ENCODE measurements around the gene NSUN6.
"Not testable (repeated sequence)": the region's sequence is repeated elsewhere in the genome, so short reads cannot be mapped to it uniquely, and the experiment has no call there.

NSUN6 gene

DNA sequence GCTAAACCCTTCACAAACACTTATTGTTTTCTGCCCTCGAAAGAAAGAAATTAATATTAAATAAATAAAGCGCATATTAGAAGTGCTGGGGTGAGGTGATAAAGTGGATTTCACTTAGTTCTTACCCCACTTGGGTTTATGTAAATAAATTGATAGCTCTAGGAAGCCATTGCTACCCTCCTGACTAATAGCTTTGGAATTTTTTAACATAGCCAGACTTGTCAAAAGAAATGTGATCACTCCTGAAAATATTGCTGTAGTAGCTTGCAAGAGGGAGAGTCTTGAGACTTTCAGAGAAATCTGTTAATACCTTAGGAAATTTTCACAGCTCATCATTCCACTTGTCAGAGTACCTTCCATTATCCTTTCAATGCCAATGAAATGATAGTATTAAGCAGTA lies 15.4 kb upstream of the NSUN6 start:
- Mint-ChIP-seq H3K27me3 (no peaks in the 10 kb centered on the region), H3K9me3 (no peaks in the 10 kb centered on the region), H3K27ac (no peak overlapping the region), H3K4me3 (no peak overlapping the region), H3K4me1 (peaks cover 34% of the 10 kb centered on the region)
- DNase-seq (no peak), ATAC-seq (no peak)

DNA sequence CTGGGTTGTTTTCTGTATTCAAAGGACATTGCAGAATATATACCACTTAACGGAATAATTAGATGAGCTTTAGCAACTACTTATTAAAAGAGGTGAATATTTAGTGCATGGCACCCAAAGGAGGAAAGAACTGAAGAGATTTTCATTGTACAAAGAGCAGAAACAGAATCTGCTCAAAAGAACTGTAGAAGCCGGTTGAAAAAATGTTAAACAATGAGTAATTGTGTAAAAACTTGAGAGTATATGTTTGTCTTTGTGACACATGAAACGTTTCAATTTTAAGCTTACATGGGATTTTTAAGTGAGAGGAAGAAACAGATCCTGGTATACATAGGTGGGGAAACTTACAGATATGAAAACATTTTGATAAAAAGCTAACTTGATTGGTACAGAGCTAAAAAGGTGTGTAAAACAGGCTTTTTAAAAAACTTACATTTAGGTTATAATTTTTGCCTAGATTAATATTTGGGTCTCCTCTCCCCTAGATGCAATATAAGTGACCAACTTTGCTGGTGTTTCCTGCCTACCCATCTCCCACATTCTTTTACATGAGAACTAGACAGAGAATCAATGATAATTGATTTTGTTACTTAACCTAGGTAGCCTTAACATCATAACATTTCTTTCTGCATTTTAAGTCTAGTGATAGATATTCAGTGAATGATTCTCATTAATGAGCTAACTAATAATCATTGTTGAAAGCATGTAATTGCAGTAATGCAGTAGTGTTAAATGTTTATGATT lies 14.6 kb upstream of the NSUN6 start:
- no peak for ATAC-seq
- no peak overlapping the region for H3K4me3 Mint-ChIP-seq
- peak overlapping the region in 1 of 2 donors; percentile 46 for H3K27ac Mint-ChIP-seq
- peaks cover 42% of the 10 kb centered on the region for H3K4me1 Mint-ChIP-seq
- no peaks in the 10 kb centered on the region for H3K9me3 Mint-ChIP-seq
- H3K27me3 Mint-ChIP-seq = no peaks in the 10 kb centered on the region
- no peak for DNase-seq

DNA sequence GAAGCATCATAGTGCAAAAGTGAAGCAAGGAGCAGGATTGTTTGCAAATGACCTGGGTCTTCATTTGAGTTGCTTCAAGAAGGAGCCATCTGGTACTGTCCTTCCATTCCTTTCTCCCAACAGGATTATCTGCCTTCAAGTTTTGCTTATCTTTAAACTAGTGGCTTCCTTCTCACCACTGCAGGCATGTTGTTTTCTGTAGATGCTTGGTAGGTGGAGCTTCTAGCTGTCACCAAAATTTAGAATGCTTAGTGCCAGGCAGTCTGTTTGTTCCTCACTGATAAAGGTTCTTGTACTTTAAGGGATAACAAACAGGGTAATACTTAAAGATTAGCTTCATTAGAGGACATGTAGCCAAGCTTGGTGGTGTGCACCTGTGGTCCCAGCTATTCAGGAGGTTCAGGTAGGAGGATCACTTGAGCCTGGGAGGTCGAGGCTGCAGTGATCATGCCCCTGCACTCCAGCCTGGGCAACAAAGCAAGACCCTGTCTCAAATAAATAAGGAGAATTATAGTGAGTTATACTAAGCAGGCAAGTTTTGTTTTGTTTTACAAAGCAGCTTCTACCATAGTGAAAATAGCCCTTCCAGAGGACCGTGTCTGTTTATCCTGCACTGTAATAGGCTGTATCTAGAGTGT lies 13.6 kb upstream of the NSUN6 start:
- ATAC-seq (no peak), DNase-seq (no peak)
- Mint-ChIP-seq H3K4me1 (peaks cover 45% of the 10 kb centered on the region), H3K27me3 (no peaks in the 10 kb centered on the region), H3K9me3 (no peaks in the 10 kb centered on the region), H3K4me3 (no peak overlapping the region), H3K27ac (no peak overlapping the region)

DNA sequence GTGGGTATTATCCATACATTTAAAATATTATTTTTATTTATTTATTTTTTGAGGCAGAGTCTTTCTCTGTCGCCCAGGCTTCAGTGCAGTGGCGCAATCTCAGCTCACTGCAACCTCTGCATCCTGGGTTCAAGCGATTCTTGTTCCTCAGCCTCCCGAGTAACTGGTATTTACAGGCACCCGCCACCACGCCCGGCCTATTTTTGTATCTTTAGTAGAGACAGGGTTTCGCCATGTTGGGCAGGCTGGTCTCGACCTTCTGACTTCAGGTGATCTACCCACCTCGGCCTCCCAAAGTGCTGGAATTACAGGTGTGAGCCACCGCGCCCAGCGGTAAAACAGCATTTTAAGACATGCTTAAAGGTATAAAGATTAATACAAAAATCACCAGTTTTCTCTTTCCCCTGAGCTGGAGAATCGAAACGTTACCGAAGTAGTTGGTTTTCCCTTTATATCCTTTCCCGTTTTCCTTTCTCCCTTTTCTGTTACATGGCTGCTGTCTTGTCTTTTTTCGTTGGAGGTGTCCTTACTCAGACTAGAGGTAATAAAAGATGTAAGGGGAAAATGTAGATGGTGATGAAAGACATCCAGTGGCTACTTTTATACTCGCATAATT lies 9.5 kb upstream of the NSUN6 start:
- ATAC-seq (no peak), DNase-seq (no peak)
- H3K4me1 Mint-ChIP-seq = peaks cover 49% of the 10 kb centered on the region
- peak overlapping the region; percentile 88 to 92 for H3K27ac Mint-ChIP-seq
- H3K27me3 Mint-ChIP-seq = no peaks in the 10 kb centered on the region
- peak overlapping the region; percentile 78 to 79 for H3K4me3 Mint-ChIP-seq
- no peaks in the 10 kb centered on the region for H3K9me3 Mint-ChIP-seq

DNA sequence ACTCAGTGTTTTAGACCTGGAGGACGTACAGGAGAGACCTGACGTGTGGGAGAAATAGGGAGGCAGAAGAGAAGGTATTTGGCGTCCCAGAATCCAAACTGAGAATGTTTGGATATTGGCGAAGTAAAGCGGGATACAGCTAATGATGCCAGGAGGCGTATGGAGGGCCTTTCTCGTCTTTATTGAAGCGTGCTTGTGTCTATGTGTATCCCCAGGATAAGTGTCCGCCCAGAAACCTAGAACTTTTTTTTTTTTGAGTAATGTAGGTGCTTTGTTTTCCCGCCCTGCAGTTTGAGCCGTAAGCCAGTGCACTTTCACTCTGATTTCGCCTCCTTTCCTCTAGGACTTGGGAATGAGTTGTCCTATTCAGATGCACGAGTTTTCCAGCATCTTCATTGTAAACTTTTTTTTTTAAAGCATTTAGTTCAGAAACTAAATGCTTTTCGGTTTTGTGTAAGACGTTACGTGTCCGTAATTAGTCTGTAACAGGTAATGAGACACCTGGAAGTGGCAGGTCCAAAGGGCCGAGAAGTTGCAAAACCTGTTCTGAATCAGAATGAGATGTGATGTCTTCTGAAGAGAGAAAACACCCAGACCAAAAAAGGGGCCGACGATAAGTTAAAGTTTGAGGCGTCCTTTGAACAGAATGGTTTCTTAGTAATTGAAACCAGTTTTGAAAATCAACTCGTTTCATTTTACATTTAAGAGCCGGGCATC lies 8.6 kb upstream of the NSUN6 start:
- H3K4me1 Mint-ChIP-seq = peaks cover 40% of the 10 kb centered on the region
- peak; percentile 45 for ATAC-seq
- no peaks in the 10 kb centered on the region for H3K27me3 Mint-ChIP-seq
- H3K4me3 Mint-ChIP-seq = peak overlapping the region; percentile 95
- H3K9me3 Mint-ChIP-seq = no peaks in the 10 kb centered on the region
- DNase-seq = peak; percentile 6 to 21
- H3K27ac Mint-ChIP-seq = peak overlapping the region; percentile 94 to 95

DNA sequence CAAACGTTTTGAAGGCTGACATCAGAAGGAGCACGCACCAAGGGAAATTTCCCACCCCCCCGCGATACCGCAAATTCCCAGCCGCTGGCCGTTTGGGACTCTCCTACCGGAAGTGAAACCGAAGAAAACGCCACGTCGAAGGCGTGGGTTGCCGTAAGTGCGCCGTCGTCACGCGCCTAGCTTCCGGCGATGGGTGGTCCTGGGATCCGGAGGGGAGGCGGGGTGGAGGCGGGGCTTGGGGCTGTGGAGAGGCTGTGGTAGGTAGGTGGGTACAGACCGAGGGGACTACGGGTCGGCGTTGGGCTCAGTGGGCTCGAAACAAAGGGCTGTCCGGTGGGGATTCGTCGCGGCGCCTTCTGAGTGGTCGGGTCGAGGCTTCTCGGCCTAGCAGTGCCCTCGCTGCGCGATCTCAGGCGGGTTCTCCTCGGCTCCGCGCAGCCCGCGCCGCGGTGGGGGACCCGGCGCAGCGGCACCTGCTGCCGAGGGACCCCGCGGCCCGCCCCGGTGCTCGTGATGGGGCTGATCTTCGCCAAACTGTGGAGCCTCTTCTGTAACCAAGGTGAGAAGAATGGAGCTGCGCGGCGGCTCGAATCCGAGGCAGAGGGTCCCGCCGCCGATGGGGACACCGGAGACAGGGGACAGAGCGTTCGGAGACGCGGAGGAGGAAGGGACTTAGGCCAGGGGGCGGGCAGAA lies 7.9 kb upstream of the NSUN6 start, which contains the start of gene ARL5B:
TSS of gene ARL5B (plus strand) at position 307 of the 694 bp plus-strand sequence. CDS start at position 514, 207 bp downstream.
- no peaks in the 10 kb centered on the region for H3K27me3 Mint-ChIP-seq
- peak; percentile 88 to 93 for DNase-seq
- peaks cover 33% of the 10 kb centered on the region for H3K4me1 Mint-ChIP-seq
- ATAC-seq = peak; percentile 98
- no peaks in the 10 kb centered on the region for H3K9me3 Mint-ChIP-seq
- peak within 1 kb of the TSS; percentile 95 for H3K4me3 Mint-ChIP-seq
- H3K27ac Mint-ChIP-seq = peak within 1 kb of the TSS; percentile 97 to 98

DNA sequence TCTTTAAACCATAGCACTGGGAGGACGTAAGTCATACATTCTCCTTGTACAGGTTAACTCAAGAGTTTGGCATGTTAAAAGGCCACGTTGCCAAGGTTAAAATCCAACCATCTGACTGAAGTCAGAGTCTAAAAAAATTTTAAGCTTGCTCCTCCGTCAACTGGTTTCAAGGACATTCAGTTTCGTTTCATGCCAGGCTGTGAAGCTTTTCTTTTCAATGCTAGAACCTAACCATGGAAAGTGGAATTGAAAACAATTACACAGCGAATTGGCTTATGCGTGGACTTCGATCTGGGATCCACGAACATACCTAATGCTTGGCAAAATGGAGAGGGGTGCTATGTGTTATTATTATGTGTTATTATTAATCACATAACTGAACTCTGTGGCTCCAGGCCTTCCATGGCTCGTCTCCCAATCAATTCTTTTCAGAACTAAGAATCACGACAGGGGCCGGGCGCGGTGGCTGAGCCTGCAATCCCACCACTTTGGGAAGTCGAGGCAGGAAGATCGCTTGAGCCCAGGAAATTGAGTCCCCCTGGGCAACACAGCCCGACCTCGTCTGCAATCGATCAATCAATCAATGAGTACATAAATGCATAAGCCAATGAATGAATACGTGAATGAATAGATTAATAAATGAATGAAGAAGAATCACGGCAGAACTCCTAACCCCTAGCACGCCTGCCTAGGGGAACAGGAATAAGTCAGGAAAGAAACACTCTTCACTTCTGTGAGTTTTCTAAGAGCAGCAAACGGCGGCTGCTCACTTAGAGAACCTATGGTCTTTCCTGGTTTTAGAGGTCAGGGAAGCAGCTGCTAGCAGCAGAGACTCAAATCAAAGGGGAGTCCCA lies 7.1 kb upstream of the NSUN6 start:
- Mint-ChIP-seq H3K27me3 (no peaks in the 10 kb centered on the region), H3K9me3 (no peaks in the 10 kb centered on the region), H3K4me1 (peaks cover 27% of the 10 kb centered on the region), H3K4me3 (peak overlapping the region; percentile 95), H3K27ac (peak overlapping the region; percentile 97 to 98)
- peak in 1 of 2 donors; percentile 12 for DNase-seq
- ATAC-seq = no peak

DNA sequence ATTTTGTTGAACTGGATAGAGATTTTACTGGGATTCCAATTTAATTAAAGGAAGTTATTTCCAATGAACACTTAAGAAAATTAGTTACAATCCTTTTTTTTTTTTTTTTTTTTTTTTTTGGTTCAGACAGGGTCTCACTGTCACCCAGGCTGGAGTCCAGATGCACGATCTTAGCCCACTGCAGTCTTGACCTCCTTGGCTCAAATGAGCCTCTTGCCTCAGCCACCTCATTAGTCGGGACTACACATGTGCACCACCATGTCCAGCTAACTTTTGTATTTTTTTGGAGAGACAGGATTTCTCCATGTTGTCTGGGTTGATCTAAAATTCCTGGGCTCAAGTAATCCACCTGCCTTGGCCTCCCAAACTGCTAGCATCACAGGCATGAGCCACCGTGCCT lies 5.3 kb upstream of the NSUN6 start:
- Mint-ChIP-seq H3K4me3 (no peak overlapping the region), H3K9me3 (no peaks in the 10 kb centered on the region), H3K27me3 (no peaks in the 10 kb centered on the region), H3K27ac (no peak overlapping the region), H3K4me1 (peaks cover 25% of the 10 kb centered on the region)
- DNase-seq = no peak
- no peak for ATAC-seq

DNA sequence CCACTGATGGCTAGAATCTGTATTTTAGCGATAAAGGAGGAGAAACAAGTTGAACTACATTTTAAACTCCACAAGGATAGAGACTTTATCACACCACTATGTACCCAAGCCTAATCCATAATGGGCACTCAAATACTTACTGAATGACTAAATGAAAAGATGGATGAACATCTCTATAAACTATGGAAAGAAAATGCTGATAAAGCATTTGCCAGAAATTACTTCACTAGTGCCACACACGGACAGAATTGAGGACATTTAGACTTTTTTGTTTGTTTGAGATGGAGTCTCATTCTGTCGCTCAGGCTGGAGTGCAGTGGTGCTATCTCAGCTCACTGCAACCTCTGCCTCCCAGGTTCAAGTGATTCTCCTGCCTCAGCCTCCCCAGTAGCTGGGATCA lies 1.7 kb upstream of the NSUN6 start:
- Mint-ChIP-seq H3K9me3 (no peaks in the 10 kb centered on the region), H3K4me1 (peaks cover 25% of the 10 kb centered on the region), H3K4me3 (no peak overlapping the region), H3K27me3 (no peaks in the 10 kb centered on the region), H3K27ac (no peak overlapping the region)
- DNase-seq (no peak), ATAC-seq (no peak)

DNA sequence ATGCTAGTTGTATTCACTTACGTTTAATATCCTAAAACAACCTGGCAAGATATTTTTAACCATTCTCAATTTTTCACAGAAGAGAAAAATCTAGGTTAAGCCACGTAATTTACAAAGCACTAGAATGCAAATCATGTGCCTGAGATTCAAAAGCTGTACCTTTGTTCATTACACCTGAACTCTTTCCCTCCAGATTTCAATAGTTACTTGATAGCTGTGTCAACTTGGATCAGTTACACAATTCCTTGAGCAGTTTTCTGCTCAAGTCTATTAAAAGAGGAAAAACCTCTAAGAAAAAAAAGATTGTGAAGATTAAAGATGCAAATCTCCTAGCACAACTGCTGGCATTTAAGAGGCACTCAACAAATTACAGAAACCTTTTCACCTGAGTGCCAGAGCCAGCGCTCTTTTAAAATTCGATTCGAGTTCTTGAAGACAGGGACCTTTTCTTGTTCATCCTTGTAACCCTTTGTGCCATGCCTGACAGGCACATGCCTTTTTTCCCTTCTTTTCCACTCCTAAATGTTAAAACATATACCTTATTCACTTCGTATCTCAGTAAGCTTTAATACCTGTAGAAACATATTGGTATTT lies 886 bp downstream of the NSUN6 start:
- no peak for ATAC-seq
- no peaks in the 10 kb centered on the region for H3K9me3 Mint-ChIP-seq
- H3K4me1 Mint-ChIP-seq = peaks cover 26% of the 10 kb centered on the region
- DNase-seq = no peak
- H3K27ac Mint-ChIP-seq = peak overlapping the region; percentile 95 to 96
- peak overlapping the region; percentile 91 to 92 for H3K4me3 Mint-ChIP-seq
- no peaks in the 10 kb centered on the region for H3K27me3 Mint-ChIP-seq

DNA sequence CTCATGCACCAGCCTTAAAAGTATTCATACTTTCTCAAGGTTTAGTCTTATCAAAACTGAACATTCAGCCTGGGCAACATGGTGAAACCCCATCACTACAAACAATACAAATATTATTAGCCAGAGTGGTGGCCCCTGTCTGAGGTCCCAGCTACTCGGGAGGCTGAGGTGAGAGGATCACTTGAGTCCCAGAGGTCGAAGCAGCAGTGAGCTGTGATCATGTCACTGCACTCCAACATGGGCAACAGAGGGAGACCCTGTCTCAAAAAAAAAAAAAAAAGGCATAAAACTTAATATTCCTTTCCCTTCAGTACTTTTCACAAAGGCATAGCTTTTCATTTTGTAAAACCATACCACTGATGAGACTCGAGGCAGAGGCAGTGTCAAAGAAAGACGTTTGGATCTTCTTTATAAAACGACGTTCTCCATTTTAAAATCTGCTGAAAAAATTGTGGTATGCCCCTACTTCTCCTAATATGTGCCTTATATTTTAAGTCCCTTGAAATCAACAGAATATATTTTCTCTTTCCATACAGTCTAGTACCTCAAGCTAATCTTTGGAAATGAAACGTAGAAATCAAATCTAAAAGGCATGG lies 1.9 kb downstream of the NSUN6 start:
- Mint-ChIP-seq H3K4me1 (peaks cover 26% of the 10 kb centered on the region), H3K27ac (peak overlapping the region in 1 of 2 donors; percentile 89), H3K4me3 (peak overlapping the region; percentile 91 to 92), H3K27me3 (no peaks in the 10 kb centered on the region), H3K9me3 (no peaks in the 10 kb centered on the region)
- ATAC-seq = no peak
- DNase-seq = no peak

DNA sequence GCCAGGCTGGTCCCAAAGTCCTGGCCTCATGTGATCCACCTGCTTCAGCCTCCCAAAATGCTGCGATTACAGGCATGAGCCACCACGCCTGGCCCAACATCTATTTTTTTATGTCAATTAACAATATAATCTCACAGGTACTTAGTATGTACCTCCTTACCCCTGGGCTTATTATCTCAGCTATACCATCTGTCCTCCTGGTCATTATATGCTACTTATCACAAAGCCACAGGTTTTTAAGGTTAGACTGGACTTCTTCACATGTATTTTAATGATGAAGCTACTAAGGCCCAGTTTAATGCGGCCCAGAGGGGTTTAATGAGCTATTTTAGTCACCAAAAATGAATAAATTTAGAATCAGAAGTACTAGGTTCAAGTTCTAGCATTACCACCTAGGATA lies 3.4 kb downstream of the NSUN6 start:
- H3K4me3 Mint-ChIP-seq = no peak overlapping the region
- no peak for ATAC-seq
- no peaks in the 10 kb centered on the region for H3K9me3 Mint-ChIP-seq
- no peaks in the 10 kb centered on the region for H3K27me3 Mint-ChIP-seq
- no peak overlapping the region for H3K27ac Mint-ChIP-seq
- no peak for DNase-seq
- peaks cover 40% of the 10 kb centered on the region for H3K4me1 Mint-ChIP-seq

DNA sequence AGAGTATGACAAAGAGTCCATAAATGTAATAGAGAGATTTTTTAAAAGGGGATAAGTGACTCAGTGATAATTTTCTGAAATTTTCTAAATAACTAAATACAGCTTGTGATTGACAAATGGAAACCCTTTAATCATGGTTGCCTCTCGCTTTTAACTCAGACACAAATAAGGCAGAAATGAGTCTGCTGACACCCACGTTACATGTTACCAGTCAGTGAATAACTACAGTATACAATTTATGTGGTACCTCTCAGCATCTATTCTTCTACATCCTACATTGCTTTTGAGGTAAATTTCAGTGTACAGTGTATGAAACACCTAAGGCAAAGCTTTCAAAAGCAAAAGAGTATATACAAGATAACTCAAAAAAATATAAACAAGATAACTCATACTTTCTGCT lies 4.2 kb downstream of the NSUN6 start:
- H3K27me3 Mint-ChIP-seq = no peaks in the 10 kb centered on the region
- H3K4me3 Mint-ChIP-seq = no peak overlapping the region
- peaks cover 34% of the 10 kb centered on the region for H3K4me1 Mint-ChIP-seq
- DNase-seq (no peak), ATAC-seq (no peak)
- H3K9me3 Mint-ChIP-seq = no peaks in the 10 kb centered on the region
- H3K27ac Mint-ChIP-seq = no peak overlapping the region

DNA sequence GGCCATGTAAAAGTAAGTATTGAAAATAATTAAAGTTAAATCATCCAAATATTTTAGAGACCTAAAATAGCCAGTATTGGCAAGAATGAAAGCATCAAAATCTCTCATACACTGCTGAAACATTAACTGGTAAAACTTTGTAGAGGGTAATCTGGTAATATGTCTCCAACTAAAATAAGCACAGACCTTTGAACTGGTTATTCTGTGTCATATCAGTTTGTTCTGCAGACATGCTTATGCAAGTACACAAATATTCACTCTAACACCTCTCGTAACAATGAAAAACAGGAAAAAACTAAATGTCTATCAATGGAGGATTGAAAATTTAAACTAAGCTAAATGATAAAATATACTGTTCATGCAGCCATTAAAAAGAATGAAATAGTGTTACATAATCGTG lies 11.7 kb downstream of the NSUN6 start:
- not testable (repeated sequence) for ATAC-seq, DNase-seq, H3K4me3 Mint-ChIP-seq, H3K27me3 Mint-ChIP-seq, H3K27ac Mint-ChIP-seq, H3K9me3 Mint-ChIP-seq
- peaks cover 13% of the 10 kb centered on the region for H3K4me1 Mint-ChIP-seq

Data from stimulated activated naive CD8-positive, alpha-beta T cell treated with anti-CD3 and anti-CD28 coated beads, Interleukin-15, amount 100 ng/mL, for 72 hours (primary cell).